Measurements from ENCODE around the gene DHRS4. TPM values are rescaled to one million over a fixed set of nuclear protein-coding genes. Genes with fewer than 3 reads are reported as not detected.

Gene DHRS4
- total and polyA plus RNA-seq, 2 of the 13 experiments (the other 11 are each of a cell fraction or from before 2014, with no cell fraction given): 23.9 to 45.1 TPM

GRCh38 chr14:23910101-23910875 is 43.3 kb upstream of the DHRS4 start (continued):
- TF ChIP-seq ZSCAN31 (CRISPR knock-in tag; IDR thresholded peaks at IDR 0.05; ENCODE audit: low read depth): peak; percentile 68; the same call in 1 of the 2 replicates
- peak; percentile 49; the same call in 1 of the 2 replicates for TF ChIP-seq MEIS2 (CRISPR knock-in tag; IDR thresholded peaks at IDR 0.05)
- TF ChIP-seq ZNF614 (CRISPR knock-in tag; IDR thresholded peaks at IDR 0.05; ENCODE audit: borderline replicate concordance): peak; percentile 72; the same call in 1 of the 2 replicates
- TF ChIP-seq ZNF280B (CRISPR knock-in tag; IDR thresholded peaks at IDR 0.05; ENCODE audit: borderline replicate concordance): 0 out of 2 replicates have a peak, but pooled peaks have one; percentile 56
- no peak for TF ChIP-seq EP300 (IDR thresholded peaks at IDR 0.05; ENCODE audit: low read depth in 2 of 2, low read length in 2 of 2)
- 0 out of 2 replicates have a peak, but pooled peaks have one; percentile 20 for TF ChIP-seq EP300 (CRISPR knock-in tag; IDR thresholded peaks at IDR 0.05; ENCODE audit: borderline replicate concordance)
- TF ChIP-seq MXD4 (CRISPR knock-in tag; IDR thresholded peaks at IDR 0.05): 0 out of 2 replicates have a peak, but pooled peaks have one; percentile 43
- peak; percentile 49; the same call in 1 of the 2 replicates for TF ChIP-seq ZNF574 (CRISPR knock-in tag; IDR thresholded peaks at IDR 0.05)
- peak; percentile 76; the same call in 1 of the 2 replicates for TF ChIP-seq CBX5 (CRISPR knock-in tag; IDR thresholded peaks at IDR 0.05; ENCODE audit: borderline replicate concordance)
- TF ChIP-seq EED (CRISPR knock-in tag; IDR thresholded peaks at IDR 0.05): peak; percentile 69; the same call in 1 of the 2 replicates
- TF ChIP-seq ZNF274 (CRISPR knock-in tag; IDR thresholded peaks at IDR 0.05): 0 out of 2 replicates have a peak, but pooled peaks have one; percentile 37
- peak; percentile 32; the same call in 1 of the 2 replicates for TF ChIP-seq HHEX (CRISPR knock-in tag; IDR thresholded peaks at IDR 0.05)
- peak; percentile 47; the same call in 1 of the 2 replicates for TF ChIP-seq ZNF263 (CRISPR knock-in tag; IDR thresholded peaks at IDR 0.05)
- TF ChIP-seq ZNF788 (CRISPR knock-in tag; IDR thresholded peaks at IDR 0.05; ENCODE audit: borderline replicate concordance): peak; percentile 26; the same call in 1 of the 2 replicates
- TF ChIP-seq ZFP37 (CRISPR knock-in tag; IDR thresholded peaks at IDR 0.05; ENCODE audit: borderline replicate concordance): 0 out of 2 replicates have a peak, but pooled peaks have one; percentile 22
- TF ChIP-seq HDAC1 (CRISPR knock-in tag; IDR thresholded peaks at IDR 0.05): no peak
- TF ChIP-seq NFYC (CRISPR knock-in tag; IDR thresholded peaks at IDR 0.05): 0 out of 2 replicates have a peak, but pooled peaks have one; percentile 26
- TF ChIP-seq ZNF230 (CRISPR knock-in tag; IDR thresholded peaks at IDR 0.05): peak; percentile 82; the same call in 1 of the 2 replicates
- TF ChIP-seq ZNF362 (CRISPR knock-in tag; IDR thresholded peaks at IDR 0.05; ENCODE audit: borderline replicate concordance): peak; percentile 97
- TF ChIP-seq ZNF567 (CRISPR knock-in tag; IDR thresholded peaks at IDR 0.05; ENCODE audit: borderline replicate concordance): 0 out of 2 replicates have a peak, but pooled peaks have one; percentile 35
- TF ChIP-seq THAP11 (CRISPR knock-in tag; IDR thresholded peaks at IDR 0.05): peak; percentile 41; the same call in 1 of the 2 replicates
- peak; percentile 39; the same call in 1 of the 2 replicates for TF ChIP-seq SALL1 (CRISPR knock-in tag; IDR thresholded peaks at IDR 0.05)
- no peak for TF ChIP-seq ZSCAN29 (CRISPR knock-in tag; conservative IDR thresholded peaks at IDR 0.05)
- no peak for TF ChIP-seq ZFAT (CRISPR knock-in tag; conservative IDR thresholded peaks at IDR 0.05)
